HFFc6 (cell line): ENCODE data around the gene CDH18. TPM values are rescaled to one million over a fixed set of nuclear protein-coding genes. Genes with fewer than 3 reads are reported as not detected.

ENCODE experiments used
- DNase-seq: peaks from one replicate; pipeline ENCODE4 v3.0.0-alpha.2; 2018
- H3K27ac Mint-ChIP-seq: 2 replicates; pipeline ENCODE4 v1.8.0; 2020; ENCODE audit warnings: mild to moderate bottlenecking, mixed read lengths
- H3K27me3 Mint-ChIP-seq: 2 replicates; pipeline ENCODE4 v1.8.0; 2021; ENCODE audit warnings: mild to moderate bottlenecking, moderate library complexity, mixed read lengths; ENCODE audit not compliant: insufficient read depth
- H3K36me3 Mint-ChIP-seq: 2 replicates; pipeline ENCODE4 v1.8.0; 2021; ENCODE audit warnings: low read depth, mixed read lengths
- H3K4me1 Mint-ChIP-seq: 2 replicates; pipeline ENCODE4 v1.8.0; 2020; ENCODE audit warnings: low read depth, mixed read lengths
- H3K4me3 Mint-ChIP-seq: 2 replicates; pipeline ENCODE4 v1.8.0; 2020; ENCODE audit warnings: mild to moderate bottlenecking, moderate library complexity, mixed read lengths
- H3K9me3 Mint-ChIP-seq: 2 replicates; pipeline ENCODE4 v1.8.0; 2020; ENCODE audit warnings: mild to moderate bottlenecking, mixed read lengths
- total RNA-seq, 6 experiments: library from RNA; stranded (reverse); fragmentation: NEBNext Ultra II Directional; extraction: Animal tissue kit (Norgen Biotek cat#: 25700); gene quantifications; 2 replicates in 1 of 6; 3 replicates in 5 of 6; pipeline ENCODE4 v1.2.3, GENCODE V29; 2021
- TF ChIP-seq, protein P1 (sequence below): fragments of 200-600 bp; sonication (generic); IDR thresholded peaks from 2 replicates; pipeline ENCODE4 v1.5.0; 2021; ENCODE audit warnings: antibody characterized with exemption, mild to moderate bottlenecking

Gene CDH18
- total RNA-seq, 6 experiments from 2014 or later, result 0.38 to 0.72 (median 0.58) TPM; not detected in 1

DNA sequence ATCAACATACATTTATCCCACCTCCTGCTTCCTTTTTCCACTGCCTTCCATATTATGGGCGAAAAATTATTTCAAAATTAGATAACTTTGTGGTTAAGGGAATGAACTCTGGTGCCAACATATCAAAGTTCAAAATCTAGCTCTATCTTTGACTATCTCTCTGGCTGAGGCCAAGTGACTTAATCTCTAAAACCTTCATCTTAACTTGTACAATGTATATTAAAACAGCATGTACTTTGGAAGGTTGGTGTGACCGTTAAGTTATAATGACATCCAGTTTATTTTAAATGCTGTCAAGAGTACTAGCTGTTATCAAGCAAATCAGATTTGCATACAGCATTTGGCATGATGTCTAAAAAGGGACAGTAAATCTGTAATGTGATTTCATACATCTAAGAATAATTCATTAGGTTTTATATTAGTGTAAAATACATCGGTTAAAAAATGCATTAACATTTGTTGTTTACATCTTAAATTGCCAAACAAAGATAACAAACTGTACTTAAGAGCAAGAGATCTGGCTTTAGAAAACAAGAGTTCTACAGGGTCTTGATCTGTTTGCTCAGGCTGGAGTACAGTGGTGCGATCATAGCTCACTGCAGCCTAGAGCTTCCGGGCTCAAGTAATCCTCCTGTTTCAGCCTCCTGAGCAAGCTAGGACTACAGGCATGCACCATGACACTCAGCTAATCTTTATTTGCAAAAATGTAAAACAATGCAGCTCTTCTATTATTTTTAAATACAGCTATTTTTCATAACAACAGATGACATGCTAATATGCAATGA, 102.8 kb downstream of the CDH18 start:
- TF ChIP-seq, protein P1, sequence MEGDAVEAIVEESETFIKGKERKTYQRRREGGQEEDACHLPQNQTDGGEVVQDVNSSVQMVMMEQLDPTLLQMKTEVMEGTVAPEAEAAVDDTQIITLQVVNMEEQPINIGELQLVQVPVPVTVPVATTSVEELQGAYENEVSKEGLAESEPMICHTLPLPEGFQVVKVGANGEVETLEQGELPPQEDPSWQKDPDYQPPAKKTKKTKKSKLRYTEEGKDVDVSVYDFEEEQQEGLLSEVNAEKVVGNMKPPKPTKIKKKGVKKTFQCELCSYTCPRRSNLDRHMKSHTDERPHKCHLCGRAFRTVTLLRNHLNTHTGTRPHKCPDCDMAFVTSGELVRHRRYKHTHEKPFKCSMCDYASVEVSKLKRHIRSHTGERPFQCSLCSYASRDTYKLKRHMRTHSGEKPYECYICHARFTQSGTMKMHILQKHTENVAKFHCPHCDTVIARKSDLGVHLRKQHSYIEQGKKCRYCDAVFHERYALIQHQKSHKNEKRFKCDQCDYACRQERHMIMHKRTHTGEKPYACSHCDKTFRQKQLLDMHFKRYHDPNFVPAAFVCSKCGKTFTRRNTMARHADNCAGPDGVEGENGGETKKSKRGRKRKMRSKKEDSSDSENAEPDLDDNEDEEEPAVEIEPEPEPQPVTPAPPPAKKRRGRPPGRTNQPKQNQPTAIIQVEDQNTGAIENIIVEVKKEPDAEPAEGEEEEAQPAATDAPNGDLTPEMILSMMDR, result no peak
- H3K9me3 Mint-ChIP-seq, result no peaks in the 10 kb centered on the region
- peaks cover 45% of the 10 kb centered on the region for H3K4me1 Mint-ChIP-seq
- H3K27ac Mint-ChIP-seq, result peak overlapping the region; percentile 83; the same call in 1 of the 2 replicates
- no peak for DNase-seq
- H3K36me3 Mint-ChIP-seq, result no peaks in the 10 kb centered on the region
- H3K27me3 Mint-ChIP-seq, result no peaks in the 10 kb centered on the region; the same call in 1 of the 2 replicates
- peak overlapping the region; percentile 79 for H3K4me3 Mint-ChIP-seq

DNA sequence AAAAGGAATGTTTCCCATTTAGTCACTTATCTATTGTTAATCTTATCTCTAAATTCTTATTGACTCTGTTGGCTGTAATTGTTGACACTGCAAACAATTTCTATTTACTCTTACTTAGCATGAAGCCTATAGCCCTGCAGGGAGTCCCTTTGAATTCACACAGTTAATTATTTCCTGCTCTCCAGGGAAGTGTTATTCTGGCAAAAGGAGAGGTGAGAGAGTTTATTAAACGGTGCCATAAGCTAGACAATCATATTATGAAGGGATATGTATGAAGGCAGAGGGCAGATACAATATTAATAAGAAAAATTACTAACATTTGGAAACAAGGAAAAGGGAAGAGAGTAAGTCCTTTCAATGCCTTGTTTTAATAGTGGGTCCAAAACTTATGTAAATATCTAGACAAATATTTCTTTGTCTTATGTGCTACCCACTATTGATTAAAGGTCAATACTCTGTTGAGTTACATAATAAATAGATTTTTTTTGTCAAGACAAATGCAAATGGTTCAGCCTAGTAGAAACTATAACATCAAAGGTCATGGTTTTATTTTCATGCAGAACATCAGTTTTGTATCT, 107.1 kb downstream of the CDH18 start:
- H3K27me3 Mint-ChIP-seq, result no peaks in the 10 kb centered on the region
- H3K36me3 Mint-ChIP-seq, result no peaks in the 10 kb centered on the region
- H3K9me3 Mint-ChIP-seq, result no peaks in the 10 kb centered on the region
- TF ChIP-seq, protein P1, result no peak
- no peak overlapping the region for H3K27ac Mint-ChIP-seq
- DNase-seq, result no peak
- no peak overlapping the region for H3K4me3 Mint-ChIP-seq
- H3K4me1 Mint-ChIP-seq, result peaks cover 31% of the 10 kb centered on the region

DNA sequence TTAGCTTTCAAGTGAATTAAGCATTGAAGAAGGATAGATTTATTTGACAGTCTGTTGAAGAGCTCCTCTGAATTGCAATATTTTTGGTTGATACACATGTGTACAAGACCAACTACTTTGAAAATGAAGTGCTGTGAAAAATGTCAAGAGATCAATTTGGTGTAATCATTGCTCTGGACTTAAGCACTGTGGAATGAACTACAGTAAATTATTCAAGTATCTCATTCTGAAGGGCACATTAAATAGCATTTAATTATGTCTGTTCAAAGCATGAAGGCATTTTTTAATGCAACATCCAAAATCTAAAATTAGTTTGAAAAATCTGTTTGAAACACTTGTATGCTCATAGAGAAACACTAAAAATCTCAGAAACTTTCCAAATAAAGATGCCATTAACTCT, 107.5 kb downstream of the CDH18 start:
- peaks cover 26% of the 10 kb centered on the region for H3K4me1 Mint-ChIP-seq
- H3K9me3 Mint-ChIP-seq, result no peaks in the 10 kb centered on the region
- H3K4me3 Mint-ChIP-seq, result no peak overlapping the region
- no peak for DNase-seq
- TF ChIP-seq, protein P1, result no peak
- no peaks in the 10 kb centered on the region for H3K36me3 Mint-ChIP-seq
- no peaks in the 10 kb centered on the region for H3K27me3 Mint-ChIP-seq
- no peak overlapping the region for H3K27ac Mint-ChIP-seq

DNA sequence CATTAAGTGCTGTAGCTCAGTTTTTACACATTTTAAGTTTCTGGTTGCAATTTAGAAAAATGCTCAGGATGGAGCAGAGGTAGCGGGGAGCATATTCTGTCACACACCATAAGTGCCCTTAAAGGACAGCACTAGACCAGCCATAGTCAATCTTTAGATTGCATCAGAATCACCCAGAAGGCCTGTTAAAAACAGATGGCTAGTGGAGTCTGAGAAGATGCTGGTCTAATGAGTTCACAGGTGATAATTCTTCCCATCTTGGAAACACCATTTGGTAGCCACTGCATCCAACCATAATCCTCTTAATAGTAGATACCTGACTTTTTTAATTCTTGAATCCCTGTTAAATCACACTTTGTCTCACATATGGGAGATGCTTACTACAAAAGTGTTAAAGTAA, 113.2 kb downstream of the CDH18 start:
- DNase-seq, result no peak
- Mint-ChIP-seq H3K36me3 (peaks cover 4% of the 10 kb centered on the region), H3K27me3 (no peaks in the 10 kb centered on the region), H3K9me3 (no peaks in the 10 kb centered on the region; the same call in 1 of the 2 replicates), H3K4me3 (no peak overlapping the region), H3K27ac (no peak overlapping the region), H3K4me1 (peaks cover 8% of the 10 kb centered on the region)
- TF ChIP-seq, protein P1, result no peak

DNA sequence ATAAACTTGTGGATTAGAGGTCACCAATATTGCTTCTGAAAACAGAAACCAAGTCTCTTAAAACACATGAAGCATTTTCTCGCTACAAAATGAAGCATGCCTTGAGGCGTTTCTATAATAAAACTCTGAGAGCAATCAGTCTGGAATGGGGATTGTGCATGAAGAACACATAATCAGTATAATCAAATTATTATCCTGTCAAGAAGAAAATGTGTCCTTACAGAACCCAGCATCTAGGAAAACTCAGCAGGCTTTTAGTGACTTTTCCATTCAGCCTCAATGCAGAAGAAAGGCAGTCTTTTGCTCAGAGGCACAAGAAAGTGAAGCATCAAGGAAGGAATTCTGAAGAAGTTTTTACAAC, 121.9 kb downstream of the CDH18 start:
- Mint-ChIP-seq H3K36me3 (no peaks in the 10 kb centered on the region), H3K9me3 (no peaks in the 10 kb centered on the region), H3K4me3 (peak overlapping the region; percentile 86), H3K27me3 (no peaks in the 10 kb centered on the region), H3K4me1 (peaks cover 21% of the 10 kb centered on the region), H3K27ac (peak overlapping the region; percentile 81)
- TF ChIP-seq, protein P1, result no peak
- peak; percentile 62 for DNase-seq
